Activated T-helper 17 cell treated with anti-CD3 and anti-CD28 coated beads, Interleukin-2, amount 50 U/mL, for 72 hours (primary cell): ENCODE data around the gene TMEM247. TPM values are rescaled to one million over a fixed set of nuclear protein-coding genes. Genes with fewer than 3 reads are reported as not detected.

Experiments used
- ATAC-seq: fragments of 150-1000 bp; cut with Tn5 transposase; replicated peaks from 2 replicates; pipeline ENCODE4 v1.10.0; 2021; ENCODE audit warnings: mild to moderate bottlenecking, moderate library complexity
- H3K27ac Mint-ChIP-seq: one replicate; pipeline ENCODE4 v1.8.0; 2022; ENCODE audit warnings: mixed read lengths
- H3K27me3 Mint-ChIP-seq: one replicate; pipeline ENCODE4 v1.8.0; 2022; ENCODE audit warnings: mixed read lengths
- H3K36me3 Mint-ChIP-seq: one replicate; pipeline ENCODE4 v1.8.0; 2022; ENCODE audit warnings: low read depth, mild to moderate bottlenecking, mixed read lengths
- H3K4me1 Mint-ChIP-seq: one replicate; pipeline ENCODE4 v1.8.0; 2022; ENCODE audit warnings: mixed read lengths
- H3K4me3 Mint-ChIP-seq: one replicate; pipeline ENCODE4 v1.8.0; 2022; ENCODE audit warnings: mild to moderate bottlenecking, mixed read lengths
- H3K9me3 Mint-ChIP-seq: one replicate; pipeline ENCODE4 v1.8.0; 2022; ENCODE audit warnings: mixed read lengths
- total RNA-seq, 2 donors: library from RNA; stranded (reverse); gene quantifications; one replicate each; pipeline ENCODE4 v1.2.3, GENCODE V29; 2022

TMEM247 gene
- total RNA-seq, 2 donors from 2014 or later: not detected

DNA sequence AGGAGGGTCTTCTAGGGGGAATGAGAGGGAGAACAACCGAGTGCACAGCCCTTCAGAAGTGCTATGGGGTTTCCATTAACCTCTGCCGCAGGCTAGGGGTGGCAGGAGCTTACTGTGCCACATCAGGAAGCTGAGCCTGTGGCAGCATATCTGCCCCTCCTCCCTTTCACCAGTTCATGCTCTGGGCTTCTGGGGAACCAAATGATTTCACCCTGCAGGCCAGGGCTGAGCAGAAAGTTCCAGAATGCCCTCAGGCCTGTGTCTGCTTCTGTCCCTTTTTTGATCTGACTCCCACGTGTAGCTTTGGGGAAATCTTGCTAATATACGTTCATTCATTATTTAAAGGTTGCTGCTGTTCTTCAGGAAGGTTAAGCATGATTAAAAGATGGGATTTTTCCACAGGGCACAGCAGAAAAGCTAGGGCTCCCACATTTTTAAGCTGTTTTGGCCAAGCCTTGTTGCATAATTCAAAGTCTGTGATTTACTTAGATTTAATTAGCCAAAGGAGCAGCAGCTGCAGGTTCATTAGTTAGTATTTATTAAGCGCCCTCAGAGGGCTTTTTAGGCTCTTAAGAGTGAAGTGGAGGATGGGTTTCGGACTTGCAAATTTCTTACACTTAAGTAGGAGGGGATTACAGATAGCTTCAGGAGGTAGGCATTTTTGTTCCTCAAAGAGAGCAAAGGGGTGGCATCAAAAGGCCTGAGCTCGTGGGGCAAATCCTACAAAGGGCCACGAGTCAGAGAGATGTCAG lies 10.2 kb downstream of the TMEM247 start:
- Mint-ChIP-seq H3K4me3 (no peak overlapping the region), H3K4me1 (no peaks in the 10 kb centered on the region), H3K27me3 (peaks cover 8% of the 10 kb centered on the region), H3K27ac (no peak overlapping the region), H3K9me3 (no peaks in the 10 kb centered on the region), H3K36me3 (no peaks in the 10 kb centered on the region)
- ATAC-seq: no peak

DNA sequence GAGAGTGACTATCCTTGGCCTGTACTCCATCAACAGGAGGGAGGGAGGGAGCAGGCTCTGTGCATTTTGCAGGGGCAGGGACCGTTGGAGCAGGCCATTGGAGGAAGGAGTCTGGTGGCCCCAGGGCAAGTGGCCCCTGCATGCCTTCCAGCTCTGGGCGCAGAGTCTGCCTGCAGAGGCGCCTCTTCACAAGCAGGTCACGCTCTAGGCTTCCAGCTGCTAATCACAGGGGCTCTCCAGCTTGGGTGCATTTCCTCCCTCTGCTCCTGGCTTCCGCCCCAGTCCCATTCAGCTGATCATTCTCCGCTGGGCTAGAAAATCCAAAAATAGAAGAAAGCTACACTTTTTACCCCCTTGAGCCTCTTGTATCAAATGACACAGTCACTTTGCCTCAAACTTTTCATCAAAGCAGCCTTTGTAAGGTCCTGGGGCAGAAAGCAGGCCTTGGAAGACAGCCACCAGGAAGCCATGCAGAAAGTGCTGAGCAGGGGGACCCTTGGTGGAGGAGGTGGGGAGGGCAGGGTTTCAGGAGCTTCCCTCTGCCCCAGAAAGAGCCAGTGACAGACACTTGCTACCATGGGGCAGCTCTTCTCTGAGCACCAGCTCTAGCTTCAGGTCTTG lies 11.3 kb downstream of the TMEM247 start:
- Mint-ChIP-seq H3K36me3 (no peaks in the 10 kb centered on the region), H3K4me1 (no peaks in the 10 kb centered on the region), H3K27me3 (peaks cover 4% of the 10 kb centered on the region), H3K9me3 (no peaks in the 10 kb centered on the region), H3K27ac (no peak overlapping the region), H3K4me3 (no peak overlapping the region)
- ATAC-seq: no peak

DNA sequence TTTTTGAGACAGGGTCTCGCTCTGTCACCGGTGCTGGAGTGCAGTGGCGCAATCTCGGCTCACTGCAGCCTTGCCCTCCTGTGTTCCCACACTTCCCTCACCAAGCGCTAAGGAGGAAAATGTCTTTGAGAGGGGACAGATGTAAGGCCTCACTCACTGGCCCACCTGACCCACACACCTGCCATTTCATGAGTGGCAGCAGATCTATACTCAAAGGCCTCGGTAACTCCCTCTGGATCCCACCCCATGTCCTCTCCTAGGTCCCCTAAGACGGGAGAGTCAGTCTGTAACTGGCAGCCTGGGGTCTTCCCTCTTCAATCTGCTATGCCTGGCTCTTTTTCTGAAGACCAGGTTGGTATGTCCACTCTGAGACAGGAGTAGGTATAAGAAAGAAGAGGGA lies 12.9 kb downstream of the TMEM247 start:
- no peak for ATAC-seq
- no peaks in the 10 kb centered on the region for H3K27me3 Mint-ChIP-seq
- no peak overlapping the region for H3K27ac Mint-ChIP-seq
- H3K9me3 Mint-ChIP-seq: no peaks in the 10 kb centered on the region
- no peaks in the 10 kb centered on the region for H3K36me3 Mint-ChIP-seq
- H3K4me3 Mint-ChIP-seq: no peak overlapping the region
- no peaks in the 10 kb centered on the region for H3K4me1 Mint-ChIP-seq

DNA sequence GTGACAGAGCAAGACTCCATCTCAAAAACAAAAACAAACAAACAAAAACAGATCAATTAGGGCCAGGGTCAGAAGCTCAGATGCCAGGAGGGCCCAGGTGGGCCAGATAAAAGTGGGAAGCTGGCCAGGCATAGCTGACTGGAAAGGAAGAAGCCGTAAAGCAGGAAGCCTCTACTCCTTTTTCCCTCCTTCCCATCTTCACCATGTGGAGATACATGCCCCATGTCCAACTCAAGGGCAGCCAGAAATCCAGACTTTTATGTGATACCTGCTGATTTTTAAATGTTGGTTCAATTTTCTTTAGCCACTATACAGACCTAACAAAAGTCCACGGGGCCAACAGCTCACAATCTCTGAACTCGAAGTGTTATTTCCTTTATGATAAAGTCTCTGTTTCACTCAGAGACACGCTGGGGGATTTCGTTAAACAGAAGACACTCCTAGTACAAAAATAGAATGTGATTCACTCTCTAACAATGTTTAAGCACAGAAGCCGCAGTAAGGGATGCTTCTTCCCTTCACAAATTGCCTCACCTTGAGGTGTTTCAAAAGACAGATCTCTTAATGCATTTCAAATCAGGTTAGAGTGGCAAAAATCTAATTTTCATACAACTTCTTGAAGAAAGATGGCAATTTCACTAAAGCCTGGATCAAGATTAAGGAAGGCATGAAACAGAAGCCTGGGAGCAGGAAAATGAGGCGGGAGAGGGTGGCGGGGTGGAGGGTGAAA lies 14.0 kb downstream of the TMEM247 start:
- peak; percentile 73 for ATAC-seq
- Mint-ChIP-seq H3K27me3 (peaks cover 2% of the 10 kb centered on the region), H3K27ac (peak overlapping the region; percentile 5), H3K4me1 (no peaks in the 10 kb centered on the region), H3K36me3 (no peaks in the 10 kb centered on the region), H3K4me3 (peak overlapping the region; percentile 9), H3K9me3 (no peaks in the 10 kb centered on the region)

DNA sequence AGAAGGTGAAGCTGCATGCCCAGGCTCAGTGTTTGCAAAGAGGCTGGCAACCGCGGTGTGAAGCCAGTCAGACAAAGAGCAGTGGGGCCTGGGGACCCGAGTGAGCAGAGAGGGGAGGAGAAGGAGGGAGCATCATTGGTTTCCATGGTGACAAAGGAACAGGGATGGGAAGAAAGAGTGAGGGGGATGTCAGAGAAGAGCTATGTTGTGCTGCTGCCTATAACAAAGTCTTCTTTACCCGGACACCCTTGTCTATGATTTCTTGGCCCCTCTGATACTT lies 14.5 kb downstream of the TMEM247 start:
- no peaks in the 10 kb centered on the region for H3K4me1 Mint-ChIP-seq
- no peak overlapping the region for H3K4me3 Mint-ChIP-seq
- H3K36me3 Mint-ChIP-seq: no peaks in the 10 kb centered on the region
- no peak for ATAC-seq
- H3K9me3 Mint-ChIP-seq: no peaks in the 10 kb centered on the region
- peaks cover 4% of the 10 kb centered on the region for H3K27me3 Mint-ChIP-seq
- no peak overlapping the region for H3K27ac Mint-ChIP-seq

DNA sequence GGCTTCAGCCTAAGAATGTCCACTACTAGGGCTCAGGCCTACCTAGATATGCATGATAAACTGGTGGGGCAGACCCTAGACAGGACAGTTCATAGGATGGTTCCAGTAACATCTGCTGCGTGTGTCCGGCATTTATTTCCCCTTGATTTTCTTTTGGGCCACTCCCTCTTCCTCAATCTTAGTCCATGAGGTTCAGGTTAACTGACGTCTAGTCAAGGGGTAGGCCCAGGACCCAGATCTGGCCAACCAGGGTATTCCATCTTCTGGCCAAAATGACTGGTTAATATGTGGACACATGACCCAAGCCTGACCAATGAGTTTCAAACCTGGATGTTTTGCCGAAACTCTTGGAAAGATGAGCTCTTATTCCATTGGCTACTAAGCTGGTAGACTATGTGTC lies 15.2 kb downstream of the TMEM247 start:
- no peaks in the 10 kb centered on the region for H3K36me3 Mint-ChIP-seq
- no peak overlapping the region for H3K27ac Mint-ChIP-seq
- no peak for ATAC-seq
- H3K27me3 Mint-ChIP-seq: peaks cover 4% of the 10 kb centered on the region
- H3K9me3 Mint-ChIP-seq: no peaks in the 10 kb centered on the region
- H3K4me3 Mint-ChIP-seq: no peak overlapping the region
- no peaks in the 10 kb centered on the region for H3K4me1 Mint-ChIP-seq

DNA sequence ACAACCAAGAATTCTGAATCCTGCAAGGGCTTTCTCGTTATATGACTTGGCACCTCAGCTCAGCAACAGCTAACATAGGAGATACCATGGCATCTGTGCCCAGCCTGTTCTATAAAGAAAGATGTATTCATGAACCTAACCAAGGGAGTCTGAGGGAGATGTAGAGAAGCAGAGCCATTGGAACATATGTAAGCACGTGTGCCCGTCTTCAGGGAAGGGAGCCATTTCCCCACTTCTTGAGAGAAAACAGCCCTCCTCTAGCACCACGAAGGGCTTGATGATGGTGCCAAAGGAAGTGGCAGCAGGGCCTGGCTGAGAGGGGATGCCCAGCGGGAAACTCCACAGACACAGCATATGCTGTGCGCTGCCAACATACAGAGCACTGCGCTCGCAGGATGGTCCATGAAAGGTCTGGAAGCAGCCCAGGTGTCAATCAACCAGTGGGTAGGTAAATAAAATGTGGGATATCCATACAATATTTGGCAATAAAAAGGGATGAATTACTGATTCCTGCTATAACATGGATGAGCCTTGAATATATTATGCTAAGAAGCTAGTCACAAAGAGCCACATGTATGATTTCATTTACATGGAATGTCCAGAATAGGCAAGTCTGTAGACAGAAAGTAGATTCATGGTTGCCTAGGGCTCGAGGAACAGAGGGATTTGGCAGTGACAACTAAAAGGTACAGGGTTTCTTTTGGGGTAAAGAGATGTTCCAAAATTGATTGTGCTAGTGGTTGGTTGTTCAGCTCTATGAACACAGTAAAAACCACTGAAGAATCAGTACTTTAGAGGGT lies 16.1 kb downstream of the TMEM247 start:
- Mint-ChIP-seq H3K36me3 (no peaks in the 10 kb centered on the region), H3K9me3 (no peaks in the 10 kb centered on the region), H3K27me3 (peaks cover 4% of the 10 kb centered on the region), H3K4me1 (peaks cover 8% of the 10 kb centered on the region), H3K4me3 (no peak overlapping the region), H3K27ac (no peak overlapping the region)
- no peak for ATAC-seq

DNA sequence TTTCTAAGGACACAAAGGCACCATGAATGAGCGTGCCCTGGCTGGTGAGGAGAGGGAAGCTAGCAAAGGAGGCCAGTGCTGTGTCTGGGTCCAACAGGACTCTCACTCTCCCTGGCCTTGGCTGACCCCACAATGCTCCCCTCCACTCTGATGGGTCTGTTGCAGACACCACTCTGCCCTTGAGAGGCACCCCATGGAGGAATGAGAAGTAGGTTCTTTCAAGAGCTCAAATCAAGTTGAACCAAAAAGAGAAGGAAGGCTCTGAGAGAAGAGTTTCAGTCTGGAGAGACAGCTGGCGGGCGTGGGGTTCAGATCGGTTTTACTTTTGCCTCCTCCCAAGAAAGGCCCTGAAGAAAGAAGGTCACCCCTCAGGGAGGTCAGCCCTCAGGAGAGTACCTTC lies 18.4 kb downstream of the TMEM247 start:
- Mint-ChIP-seq H3K9me3 (no peaks in the 10 kb centered on the region), H3K4me3 (no peak overlapping the region), H3K36me3 (no peaks in the 10 kb centered on the region), H3K27me3 (peaks cover 4% of the 10 kb centered on the region), H3K4me1 (peaks cover 8% of the 10 kb centered on the region), H3K27ac (no peak overlapping the region)
- ATAC-seq: no peak

DNA sequence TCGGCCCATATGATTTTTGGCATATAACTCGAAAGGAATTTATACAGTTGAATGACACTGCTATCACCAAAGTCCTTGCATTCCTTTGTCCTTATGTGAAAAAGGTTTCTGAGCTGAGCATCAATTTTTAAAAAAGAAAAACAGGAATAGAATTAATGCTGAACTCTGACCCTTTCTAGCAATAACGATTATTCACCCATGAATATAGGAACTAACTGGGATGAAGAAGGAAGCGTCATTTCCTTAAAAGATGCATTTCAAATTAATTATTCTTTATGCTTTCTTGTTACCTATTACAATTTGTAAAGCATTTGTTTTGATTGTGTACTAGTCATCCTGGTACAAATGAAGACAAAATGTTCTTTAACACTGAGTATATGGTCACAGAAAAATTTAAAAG lies 19.3 kb downstream of the TMEM247 start:
- Mint-ChIP-seq H3K36me3 (no peaks in the 10 kb centered on the region), H3K4me1 (peaks cover 8% of the 10 kb centered on the region), H3K27ac (peak overlapping the region; percentile 54), H3K9me3 (no peaks in the 10 kb centered on the region), H3K27me3 (peaks cover 4% of the 10 kb centered on the region), H3K4me3 (peak overlapping the region; percentile 91)
- ATAC-seq: no peak

DNA sequence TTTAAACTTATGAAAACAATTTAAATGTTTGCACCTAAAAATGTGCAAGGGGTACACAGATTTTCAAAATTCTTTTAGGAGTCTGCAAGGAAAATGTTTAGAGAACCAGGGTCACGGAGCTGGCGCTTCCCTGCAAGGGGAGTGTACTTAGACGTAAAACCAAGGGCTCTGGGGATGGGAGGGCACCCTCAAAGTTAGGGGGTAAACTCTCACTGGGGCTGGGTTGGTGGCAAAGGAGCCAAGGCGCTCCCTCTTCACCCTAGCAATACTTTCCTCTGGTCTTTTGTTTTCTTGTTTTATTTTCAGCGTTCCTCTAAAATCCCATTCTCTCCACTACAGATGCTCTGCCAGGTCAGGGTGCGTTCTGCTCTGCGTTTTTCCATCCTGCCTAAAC lies 20.0 kb downstream of the TMEM247 start:
- no peak for ATAC-seq
- peak overlapping the region; percentile 91 for H3K4me3 Mint-ChIP-seq

DNA sequence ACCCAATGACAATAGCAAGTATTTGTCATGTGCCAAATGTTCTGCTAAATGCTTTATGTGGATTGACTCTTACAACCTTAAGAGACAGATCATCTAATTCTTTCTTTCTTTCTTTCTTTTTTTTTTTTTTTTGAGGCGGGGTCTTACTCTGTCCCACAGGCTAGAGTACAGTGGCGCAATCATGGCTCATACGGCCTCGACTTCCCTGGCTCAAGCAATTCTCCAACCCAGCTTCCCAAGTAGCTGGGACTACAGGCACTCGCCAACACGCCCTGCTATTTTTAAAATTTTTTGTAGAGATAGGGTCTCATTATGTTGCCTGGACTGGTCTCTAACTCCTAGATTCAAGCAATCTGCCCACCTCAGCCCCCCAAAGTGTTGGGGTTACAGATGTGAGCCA lies 21.4 kb downstream of the TMEM247 start:
- Mint-ChIP-seq H3K36me3 (no peaks in the 10 kb centered on the region), H3K4me1 (peaks cover 8% of the 10 kb centered on the region), H3K27ac (no peak overlapping the region), H3K9me3 (no peaks in the 10 kb centered on the region), H3K4me3 (peak overlapping the region; percentile 91), H3K27me3 (peaks cover 4% of the 10 kb centered on the region)
- ATAC-seq: no peak

More for the DNA sequence above, 20.0 kb downstream of the TMEM247 start:
- H3K4me1 Mint-ChIP-seq: peaks cover 8% of the 10 kb centered on the region
- H3K27me3 Mint-ChIP-seq: peaks cover 4% of the 10 kb centered on the region
- no peaks in the 10 kb centered on the region for H3K36me3 Mint-ChIP-seq
- H3K9me3 Mint-ChIP-seq: no peaks in the 10 kb centered on the region
- H3K27ac Mint-ChIP-seq: peak overlapping the region; percentile 54

DNA sequence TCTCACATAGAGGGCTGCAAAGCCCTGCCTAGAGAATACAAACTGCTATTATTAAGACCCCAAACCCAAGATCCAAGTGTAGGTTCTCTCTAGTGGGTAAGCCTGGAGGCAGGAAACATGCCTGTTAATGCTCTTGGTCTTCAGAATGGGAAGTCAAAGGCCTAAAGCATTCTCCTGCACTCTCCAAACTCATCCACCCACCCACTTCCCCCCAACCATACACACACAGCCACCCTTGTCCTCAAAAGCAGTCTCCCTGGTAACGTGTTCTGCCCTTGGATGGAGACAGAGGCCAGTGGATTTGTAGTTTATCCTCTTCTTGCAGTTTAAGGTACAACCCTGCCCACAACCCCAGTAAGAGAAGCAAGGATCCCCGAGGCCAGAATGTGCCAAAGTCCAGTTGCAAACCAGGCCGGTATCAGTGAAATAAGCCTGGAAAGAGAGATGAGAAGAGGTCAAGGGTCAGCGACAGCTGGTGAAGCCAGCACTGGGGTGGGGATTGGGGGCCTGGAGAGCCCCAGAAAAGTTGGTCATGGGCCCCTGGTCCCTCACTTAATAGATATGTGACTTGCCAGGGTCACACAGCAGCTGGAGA lies 23.0 kb downstream of the TMEM247 start:
- H3K4me3 Mint-ChIP-seq: no peak overlapping the region
- H3K9me3 Mint-ChIP-seq: no peaks in the 10 kb centered on the region
- peaks cover 8% of the 10 kb centered on the region for H3K4me1 Mint-ChIP-seq
- H3K27ac Mint-ChIP-seq: no peak overlapping the region
- peaks cover 4% of the 10 kb centered on the region for H3K27me3 Mint-ChIP-seq
- no peaks in the 10 kb centered on the region for H3K36me3 Mint-ChIP-seq
- no peak for ATAC-seq

DNA sequence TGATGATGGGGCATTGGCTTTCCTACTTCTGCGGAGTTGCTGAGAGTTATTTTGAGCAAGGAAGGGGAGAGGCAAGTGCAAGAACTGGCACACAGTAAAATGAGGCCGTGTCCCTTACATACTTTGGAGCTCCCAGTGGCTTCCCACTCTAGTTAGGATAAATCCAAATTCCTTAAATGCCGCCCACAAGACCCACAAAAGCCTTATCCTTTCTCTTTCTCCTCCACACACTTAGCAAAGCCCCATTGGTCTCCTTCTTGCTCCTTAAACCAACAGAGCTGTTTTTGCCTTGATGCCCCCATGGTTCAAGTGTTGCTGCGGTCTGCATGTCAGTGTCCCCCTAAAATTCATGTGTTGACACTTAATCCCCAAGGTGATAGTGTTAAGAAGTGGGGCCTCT lies 24.3 kb downstream of the TMEM247 start:
- peaks cover 8% of the 10 kb centered on the region for H3K4me1 Mint-ChIP-seq
- no peak overlapping the region for H3K27ac Mint-ChIP-seq
- no peaks in the 10 kb centered on the region for H3K9me3 Mint-ChIP-seq
- no peaks in the 10 kb centered on the region for H3K36me3 Mint-ChIP-seq
- H3K27me3 Mint-ChIP-seq: no peaks in the 10 kb centered on the region
- no peak overlapping the region for H3K4me3 Mint-ChIP-seq
- ATAC-seq: no peak

DNA sequence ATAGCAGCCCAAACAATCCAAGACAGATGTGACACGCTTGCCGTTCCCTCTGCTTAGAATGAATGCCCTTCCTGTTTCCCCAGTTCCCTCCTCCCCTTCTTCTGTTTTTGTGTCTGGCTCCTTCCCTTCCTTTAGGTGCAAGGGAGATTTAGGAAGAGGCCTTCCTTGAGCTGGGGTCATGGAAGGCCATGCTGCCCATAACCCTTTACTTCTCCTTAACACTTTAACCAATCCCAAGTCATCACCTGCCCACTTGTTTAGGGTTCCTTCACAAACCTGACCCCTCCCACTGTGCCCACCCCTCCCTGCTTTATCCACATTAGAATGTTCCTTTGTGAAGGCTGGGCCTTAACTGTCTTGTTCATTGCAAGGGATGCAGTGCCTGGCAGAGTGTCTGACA lies 24.9 kb downstream of the TMEM247 start:
- H3K4me3 Mint-ChIP-seq: no peak overlapping the region
- no peaks in the 10 kb centered on the region for H3K36me3 Mint-ChIP-seq
- no peaks in the 10 kb centered on the region for H3K27me3 Mint-ChIP-seq
- H3K27ac Mint-ChIP-seq: no peak overlapping the region
- ATAC-seq: no peak
- no peaks in the 10 kb centered on the region for H3K9me3 Mint-ChIP-seq
- H3K4me1 Mint-ChIP-seq: peaks cover 8% of the 10 kb centered on the region
